ENCODE results near the gene ZBTB43. TPM values are rescaled to one million over a fixed set of nuclear protein-coding genes. Genes with fewer than 3 reads are reported as not detected.
"Not testable (repeated sequence)": the region's sequence is repeated elsewhere in the genome, so short reads cannot be mapped to it uniquely, and the experiment has no call there.

Gene ZBTB43
- total RNA-seq, 1 donor from 2014 or later = 17.7 TPM

DNA sequence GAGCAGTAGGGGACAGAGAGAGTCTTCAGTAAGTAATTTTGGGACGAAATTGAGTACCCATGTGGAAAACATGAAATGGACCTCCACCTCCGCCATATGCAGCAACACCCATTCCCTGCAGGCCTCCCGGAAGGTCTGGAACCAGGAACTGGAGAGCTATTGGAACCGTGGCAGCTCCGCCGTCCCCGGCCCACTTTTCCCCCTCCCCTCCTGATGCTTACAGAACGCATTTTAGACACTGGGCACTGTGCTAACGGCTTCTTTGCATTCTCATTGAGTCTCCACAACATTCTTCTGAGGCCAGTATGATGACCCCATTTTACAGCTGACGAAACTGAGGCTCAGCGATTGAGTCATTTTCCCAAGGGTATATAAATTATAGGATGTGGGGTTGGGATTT is 20.4 kb upstream of the ZBTB43 start:
- Mint-ChIP-seq H3K27ac (ENCODE audit: unreplicated experiment) (no peak overlapping the region), H3K36me3 (ENCODE audit: low read depth) (no peaks in the 10 kb centered on the region), H3K4me3 (ENCODE audit: unreplicated experiment) (no peak overlapping the region), H3K9me3 (ENCODE audit: low read depth) (no peaks in the 10 kb centered on the region), H3K27me3 (ENCODE audit: low read depth) (peaks cover 21% of the 10 kb centered on the region), H3K4me1 (ENCODE audit: low read depth) (peaks cover 22% of the 10 kb centered on the region)
- no peak for DNase-seq (ENCODE audit: low spot score)
- TF ChIP-seq, protein P1, sequence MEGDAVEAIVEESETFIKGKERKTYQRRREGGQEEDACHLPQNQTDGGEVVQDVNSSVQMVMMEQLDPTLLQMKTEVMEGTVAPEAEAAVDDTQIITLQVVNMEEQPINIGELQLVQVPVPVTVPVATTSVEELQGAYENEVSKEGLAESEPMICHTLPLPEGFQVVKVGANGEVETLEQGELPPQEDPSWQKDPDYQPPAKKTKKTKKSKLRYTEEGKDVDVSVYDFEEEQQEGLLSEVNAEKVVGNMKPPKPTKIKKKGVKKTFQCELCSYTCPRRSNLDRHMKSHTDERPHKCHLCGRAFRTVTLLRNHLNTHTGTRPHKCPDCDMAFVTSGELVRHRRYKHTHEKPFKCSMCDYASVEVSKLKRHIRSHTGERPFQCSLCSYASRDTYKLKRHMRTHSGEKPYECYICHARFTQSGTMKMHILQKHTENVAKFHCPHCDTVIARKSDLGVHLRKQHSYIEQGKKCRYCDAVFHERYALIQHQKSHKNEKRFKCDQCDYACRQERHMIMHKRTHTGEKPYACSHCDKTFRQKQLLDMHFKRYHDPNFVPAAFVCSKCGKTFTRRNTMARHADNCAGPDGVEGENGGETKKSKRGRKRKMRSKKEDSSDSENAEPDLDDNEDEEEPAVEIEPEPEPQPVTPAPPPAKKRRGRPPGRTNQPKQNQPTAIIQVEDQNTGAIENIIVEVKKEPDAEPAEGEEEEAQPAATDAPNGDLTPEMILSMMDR (IDR thresholded peaks at IDR 0.05) = no peak

DNA sequence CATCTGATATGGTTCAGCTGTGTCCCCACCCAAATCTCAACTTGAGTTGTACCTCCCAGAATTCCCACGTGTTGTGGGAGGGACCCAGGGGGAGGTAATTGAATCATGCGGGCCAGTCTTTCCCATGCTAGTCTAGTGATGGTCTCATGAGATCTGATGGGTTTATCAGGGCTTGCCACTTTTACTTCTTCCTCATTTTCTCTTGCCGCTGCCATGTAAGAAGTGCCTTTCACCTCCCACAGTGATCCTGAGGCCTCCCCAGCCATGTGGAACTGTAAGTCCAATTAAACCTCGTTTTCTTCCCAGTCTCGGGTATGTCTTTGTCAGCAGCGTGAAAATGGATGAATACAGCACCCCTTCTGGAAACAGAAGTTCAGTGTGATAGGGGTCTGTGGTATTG is 20.0 kb upstream of the ZBTB43 start:
- H3K4me3 Mint-ChIP-seq (ENCODE audit: unreplicated experiment); DNase-seq (ENCODE audit: low spot score); H3K36me3 Mint-ChIP-seq (ENCODE audit: low read depth); H3K27ac Mint-ChIP-seq (ENCODE audit: unreplicated experiment); H3K9me3 Mint-ChIP-seq (ENCODE audit: low read depth): not testable (repeated sequence)
- Mint-ChIP-seq H3K4me1 (ENCODE audit: low read depth) (peaks cover 23% of the 10 kb centered on the region), H3K27me3 (ENCODE audit: low read depth) (peaks cover 17% of the 10 kb centered on the region)

DNA sequence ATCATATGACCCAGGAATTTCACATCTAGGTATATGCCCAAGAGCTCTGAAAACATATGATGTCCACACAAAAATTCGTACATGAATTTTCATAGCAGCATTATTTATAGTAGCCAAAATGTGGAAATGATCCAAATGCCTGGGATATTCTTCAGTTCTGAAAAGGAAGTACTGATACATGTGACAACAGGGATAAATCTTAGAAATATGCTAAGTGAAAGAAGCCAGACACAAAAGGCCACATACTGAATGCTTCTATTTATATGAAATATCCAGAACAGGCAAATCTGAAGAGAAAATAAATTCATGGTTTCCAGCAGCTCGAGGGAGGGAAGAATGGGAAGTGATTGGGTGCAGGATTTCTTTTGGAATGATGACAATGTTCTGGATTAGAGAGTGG is 16.8 kb upstream of the ZBTB43 start:
- Mint-ChIP-seq H3K36me3 (ENCODE audit: low read depth) (no peaks in the 10 kb centered on the region), H3K27ac (ENCODE audit: unreplicated experiment) (peak overlapping the region; percentile 87), H3K27me3 (ENCODE audit: low read depth) (peaks cover 5% of the 10 kb centered on the region), H3K9me3 (ENCODE audit: low read depth) (no peaks in the 10 kb centered on the region), H3K4me3 (ENCODE audit: unreplicated experiment) (no peak overlapping the region), H3K4me1 (ENCODE audit: low read depth) (peaks cover 34% of the 10 kb centered on the region)
- TF ChIP-seq, protein P1 (IDR thresholded peaks at IDR 0.05) = no peak
- DNase-seq (ENCODE audit: low spot score) = no peak

DNA sequence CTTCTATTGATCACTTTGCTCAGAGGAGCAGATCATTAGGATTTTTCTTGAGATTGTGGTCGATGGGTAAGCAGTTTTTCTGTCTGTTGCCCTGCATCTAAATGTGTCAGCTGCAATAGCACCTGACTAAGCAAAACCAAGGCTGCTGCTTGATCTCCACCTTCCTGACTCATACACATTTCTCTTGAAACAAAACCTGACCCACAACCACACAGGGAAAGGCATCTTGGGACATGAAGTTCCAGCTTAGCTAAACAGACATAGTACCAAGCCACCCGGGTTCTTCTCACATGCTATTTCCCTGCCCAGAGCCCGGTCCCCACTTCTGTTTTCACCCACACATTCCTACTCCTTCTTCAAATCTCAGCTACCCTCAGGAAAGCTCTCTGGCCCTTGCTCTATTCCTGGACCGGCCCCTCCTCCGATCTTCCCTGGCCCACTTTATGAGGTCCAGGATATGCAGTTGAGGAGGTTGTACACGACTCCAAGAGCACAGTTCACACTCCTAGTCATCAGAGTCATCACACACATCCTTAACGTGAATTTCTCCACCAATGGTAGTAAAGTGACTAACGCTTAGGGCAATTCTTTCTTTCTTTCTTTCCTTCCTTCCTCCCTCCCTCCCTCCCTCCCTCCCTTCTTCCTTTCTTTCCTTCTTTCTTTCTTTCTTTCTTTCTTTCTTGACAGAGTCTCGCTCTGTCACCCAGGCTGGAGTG is 16.0 kb upstream of the ZBTB43 start:
- Mint-ChIP-seq H3K9me3 (ENCODE audit: low read depth) (no peaks in the 10 kb centered on the region), H3K4me1 (ENCODE audit: low read depth) (peaks cover 34% of the 10 kb centered on the region), H3K36me3 (ENCODE audit: low read depth) (no peaks in the 10 kb centered on the region), H3K27me3 (ENCODE audit: low read depth) (peaks cover 5% of the 10 kb centered on the region), H3K27ac (ENCODE audit: unreplicated experiment) (peak overlapping the region; percentile 87), H3K4me3 (ENCODE audit: unreplicated experiment) (no peak overlapping the region)
- TF ChIP-seq, protein P1 (IDR thresholded peaks at IDR 0.05) = no peak
- DNase-seq (ENCODE audit: low spot score) = no peak

DNA sequence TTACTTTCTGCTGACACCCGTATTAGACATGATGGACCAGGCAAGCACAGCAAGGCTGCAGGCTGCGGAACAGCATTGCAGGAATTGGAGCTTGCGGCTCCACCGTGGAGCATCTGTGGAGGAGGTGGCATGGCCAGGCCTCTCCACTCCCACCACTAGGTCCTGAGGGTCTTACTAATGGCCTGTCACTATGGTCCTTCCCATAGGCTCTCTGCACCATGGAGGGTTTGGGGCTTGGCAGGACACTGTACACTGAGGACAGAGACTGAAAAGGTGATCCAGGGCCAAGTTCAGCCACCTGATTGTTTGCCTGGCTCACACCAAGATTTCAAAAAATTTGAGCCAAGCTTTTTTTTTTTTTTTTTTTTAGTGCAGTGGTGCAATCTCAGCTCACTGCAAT is 14.3 kb upstream of the ZBTB43 start:
- H3K4me3 Mint-ChIP-seq (ENCODE audit: unreplicated experiment) = no peak overlapping the region
- no peaks in the 10 kb centered on the region for H3K9me3 Mint-ChIP-seq (ENCODE audit: low read depth)
- H3K36me3 Mint-ChIP-seq (ENCODE audit: low read depth) = no peaks in the 10 kb centered on the region
- TF ChIP-seq, protein P1 (IDR thresholded peaks at IDR 0.05) = no peak
- H3K4me1 Mint-ChIP-seq (ENCODE audit: low read depth) = peaks cover 34% of the 10 kb centered on the region
- no peak overlapping the region for H3K27ac Mint-ChIP-seq (ENCODE audit: unreplicated experiment)
- no peak for DNase-seq (ENCODE audit: low spot score)
- peaks cover 5% of the 10 kb centered on the region for H3K27me3 Mint-ChIP-seq (ENCODE audit: low read depth)
